Stimulated activated effector memory CD8-positive, alpha-beta T cell treated with anti-CD3 and anti-CD28 coated beads, Interleukin-12 subunit alpha, Interleukin-12 subunit beta, amount 100 ng/mL, for 72 hours (primary cell): ENCODE measurements around the gene PPM1E.
"Not testable (repeated sequence)": the region's sequence is repeated elsewhere in the genome, so short reads cannot be mapped to it uniquely, and the experiment has no call there.

ENCODE experiments used
- ATAC-seq: fragments of 150-1000 bp; cut with Tn5 transposase; 2 replicates; pipeline ENCODE4 v1.10.0; 2021
- DNase-seq, 2 donors: peaks; one replicate each; pipeline ENCODE4 v3.0.0; 2021 to 2022; ENCODE audit warnings: low spot score in 2 of 2
- H3K27ac Mint-ChIP-seq: one replicate; pipeline ENCODE4 v1.8.0; 2022; ENCODE audit warnings: mild to moderate bottlenecking, mixed read lengths
- H3K36me3 Mint-ChIP-seq: one replicate; pipeline ENCODE4 v1.8.0; 2022; ENCODE audit warnings: mild to moderate bottlenecking, mixed read lengths
- H3K4me1 Mint-ChIP-seq: one replicate; pipeline ENCODE4 v1.8.0; 2022; ENCODE audit warnings: mixed read lengths
- H3K4me3 Mint-ChIP-seq: one replicate; pipeline ENCODE4 v1.8.0; 2022; ENCODE audit warnings: mild to moderate bottlenecking, mixed read lengths
- H3K9me3 Mint-ChIP-seq: one replicate; pipeline ENCODE4 v1.8.0; 2022; ENCODE audit warnings: mixed read lengths

The PPM1E gene

GRCh38 chr17:58932956-58933355, 177.3 kb downstream of the PPM1E start:
- Mint-ChIP-seq H3K27ac (no peak overlapping the region), H3K36me3 (no peaks in the 10 kb centered on the region), H3K4me3 (no peak overlapping the region), H3K9me3 (no peaks in the 10 kb centered on the region), H3K4me1 (no peaks in the 10 kb centered on the region)
- DNase-seq (no peak), ATAC-seq (no peak)

GRCh38 chr17:58936295-58936694, 180.6 kb downstream of the PPM1E start:
- Mint-ChIP-seq H3K9me3 (no peaks in the 10 kb centered on the region), H3K4me1 (no peaks in the 10 kb centered on the region), H3K27ac (no peak overlapping the region), H3K36me3 (no peaks in the 10 kb centered on the region), H3K4me3 (no peak overlapping the region)
- ATAC-seq = no peak
- DNase-seq = no peak

- H3K4me3 Mint-ChIP-seq = no peak overlapping the region
- H3K27ac Mint-ChIP-seq = no peak overlapping the region
- H3K9me3 Mint-ChIP-seq = peaks cover 7% of the 10 kb centered on the region
- DNase-seq (no peak), ATAC-seq (no peak)
- H3K4me1 Mint-ChIP-seq = peaks cover 5% of the 10 kb centered on the region
- no peaks in the 10 kb centered on the region for H3K36me3 Mint-ChIP-seq
Measured at GRCh38 chr17:58944166-58944565, 188.5 kb downstream of the PPM1E start.

GRCh38 chr17:58947411-58947810, 191.8 kb downstream of the PPM1E start:
- H3K27ac Mint-ChIP-seq = no peak overlapping the region
- ATAC-seq = no peak

GRCh38 chr17:58947824-58948223, 192.2 kb downstream of the PPM1E start:
- H3K4me3 Mint-ChIP-seq = no peak overlapping the region
- H3K9me3 Mint-ChIP-seq = peaks cover 19% of the 10 kb centered on the region
- no peak overlapping the region for H3K27ac Mint-ChIP-seq
- H3K4me1 Mint-ChIP-seq = peaks cover 5% of the 10 kb centered on the region
- DNase-seq (no peak), ATAC-seq (no peak)
- no peaks in the 10 kb centered on the region for H3K36me3 Mint-ChIP-seq

More at GRCh38 chr17:58947411-58947810, 191.8 kb downstream of the PPM1E start:
- H3K36me3 Mint-ChIP-seq = no peaks in the 10 kb centered on the region
- peaks cover 19% of the 10 kb centered on the region for H3K9me3 Mint-ChIP-seq
- DNase-seq = no peak
- no peak overlapping the region for H3K4me3 Mint-ChIP-seq
- H3K4me1 Mint-ChIP-seq = peaks cover 5% of the 10 kb centered on the region

- H3K4me3 Mint-ChIP-seq, H3K4me1 Mint-ChIP-seq, DNase-seq, H3K36me3 Mint-ChIP-seq, H3K27ac Mint-ChIP-seq, ATAC-seq: not testable (repeated sequence)
- peaks cover 11% of the 10 kb centered on the region for H3K9me3 Mint-ChIP-seq
Measured at GRCh38 chr17:58954358-58954757, 198.7 kb downstream of the PPM1E start.

- Mint-ChIP-seq H3K27ac (no peak overlapping the region), H3K36me3 (no peaks in the 10 kb centered on the region), H3K4me1 (no peaks in the 10 kb centered on the region), H3K4me3 (no peak overlapping the region), H3K9me3 (no peaks in the 10 kb centered on the region)
- ATAC-seq (no peak), DNase-seq (no peak)
Measured at GRCh38 chr17:58956997-58957724, 201.5 kb downstream of the PPM1E start.

GRCh38 chr17:58957725-58958073, 202.0 kb downstream of the PPM1E start:
- not testable (repeated sequence) for H3K4me1 Mint-ChIP-seq, H3K9me3 Mint-ChIP-seq, ATAC-seq, H3K27ac Mint-ChIP-seq, H3K4me3 Mint-ChIP-seq, DNase-seq, H3K36me3 Mint-ChIP-seq

- Mint-ChIP-seq H3K9me3 (no peaks in the 10 kb centered on the region), H3K4me3 (no peak overlapping the region), H3K27ac (no peak overlapping the region), H3K36me3 (no peaks in the 10 kb centered on the region), H3K4me1 (no peaks in the 10 kb centered on the region)
- DNase-seq (no peak), ATAC-seq (no peak)
Measured at GRCh38 chr17:58960068-58960467, 204.4 kb downstream of the PPM1E start.

- Mint-ChIP-seq H3K36me3 (no peaks in the 10 kb centered on the region), H3K4me1 (peaks cover 13% of the 10 kb centered on the region), H3K27ac (no peak overlapping the region), H3K9me3 (no peaks in the 10 kb centered on the region), H3K4me3 (no peak overlapping the region)
- DNase-seq = no peak
- no peak for ATAC-seq
Measured at GRCh38 chr17:58965221-58965620, 209.6 kb downstream of the PPM1E start.

GRCh38 chr17:58966208-58966607, 210.6 kb downstream of the PPM1E start:
- Mint-ChIP-seq H3K9me3 (no peaks in the 10 kb centered on the region), H3K4me1 (peaks cover 13% of the 10 kb centered on the region), H3K36me3 (no peaks in the 10 kb centered on the region), H3K27ac (no peak overlapping the region), H3K4me3 (no peak overlapping the region)
- ATAC-seq = no peak
- no peak for DNase-seq

- H3K4me3 Mint-ChIP-seq = no peak overlapping the region
- H3K9me3 Mint-ChIP-seq = no peaks in the 10 kb centered on the region
- peaks cover 13% of the 10 kb centered on the region for H3K4me1 Mint-ChIP-seq
- H3K36me3 Mint-ChIP-seq = no peaks in the 10 kb centered on the region
- DNase-seq (no peak), ATAC-seq (peak; percentile 51)
- peak overlapping the region; percentile 20 for H3K27ac Mint-ChIP-seq
Measured at GRCh38 chr17:58968426-58969061, 212.9 kb downstream of the PPM1E start.

GRCh38 chr17:58969156-58969555, 213.5 kb downstream of the PPM1E start:
- Mint-ChIP-seq H3K27ac (no peak overlapping the region), H3K4me1 (peaks cover 13% of the 10 kb centered on the region), H3K9me3 (no peaks in the 10 kb centered on the region), H3K4me3 (no peak overlapping the region), H3K36me3 (no peaks in the 10 kb centered on the region)
- ATAC-seq = no peak
- no peak for DNase-seq

- H3K4me1 Mint-ChIP-seq = peaks cover 13% of the 10 kb centered on the region
- DNase-seq (no peak), ATAC-seq (no peak)
- no peaks in the 10 kb centered on the region for H3K36me3 Mint-ChIP-seq
- H3K27ac Mint-ChIP-seq = no peak overlapping the region
- H3K4me3 Mint-ChIP-seq = no peak overlapping the region
- H3K9me3 Mint-ChIP-seq = no peaks in the 10 kb centered on the region
Measured at GRCh38 chr17:58969612-58970011, 214.0 kb downstream of the PPM1E start.

- Mint-ChIP-seq H3K4me1 (peaks cover 13% of the 10 kb centered on the region), H3K36me3 (no peaks in the 10 kb centered on the region), H3K27ac (no peak overlapping the region), H3K4me3 (no peak overlapping the region), H3K9me3 (no peaks in the 10 kb centered on the region)
- DNase-seq = no peak
- ATAC-seq = no peak
Measured at GRCh38 chr17:58970609-58971450, 215.2 kb downstream of the PPM1E start.

- Mint-ChIP-seq H3K36me3 (no peaks in the 10 kb centered on the region), H3K4me3 (no peak overlapping the region), H3K9me3 (no peaks in the 10 kb centered on the region), H3K4me1 (peaks cover 1% of the 10 kb centered on the region), H3K27ac (no peak overlapping the region)
- DNase-seq = no peak
- no peak for ATAC-seq
Measured at GRCh38 chr17:58974354-58974753, 218.7 kb downstream of the PPM1E start.
